GM11168 (cell line): ENCODE measurements around the gene RASAL2.

Experiments
- in situ Hi-C: fragments of 300-500 bp; cut with MboI; formaldehyde crosslinking; loops from one replicate; pipeline ENCODE4 v1.12.0; 2022; ENCODE audit warnings: low sequenced_read_pairs; ENCODE audit not compliant: unreplicated experiment

The RASAL2 gene

GRCh38 chr1:178470411-178470960 is 376.6 kb downstream of the RASAL2 start:
- in situ Hi-C loops: no loop called here

GRCh38 chr1:178472531-178472930 is 378.6 kb downstream of the RASAL2 start:
- in situ Hi-C loops: no loop called here

- in situ Hi-C loops: no loop called here
Measured at GRCh38 chr1:178477373-178477772, 383.5 kb downstream of the RASAL2 start.

GRCh38 chr1:178477841-178478240 is 383.9 kb downstream of the RASAL2 start:
- in situ Hi-C loops: no loop called here

GRCh38 chr1:178483251-178483957 is 389.5 kb downstream of the RASAL2 start:
- in situ Hi-C loops: no loop called here

GRCh38 chr1:178484698-178485225 is 390.9 kb downstream of the RASAL2 start:
- in situ Hi-C loops: no loop called here

GRCh38 chr1:178485541-178485981 is 391.7 kb downstream of the RASAL2 start:
- in situ Hi-C loops: no loop called here

GRCh38 chr1:178486100-178487069 is 392.5 kb downstream of the RASAL2 start:
- in situ Hi-C loops: no loop called here

GRCh38 chr1:178487070-178487615 is 393.2 kb downstream of the RASAL2 start:
- in situ Hi-C loops: no loop called here

GRCh38 chr1:178488393-178488792 is 394.5 kb downstream of the RASAL2 start:
- in situ Hi-C loops: no loop called here

- in situ Hi-C loops: no loop called here
Measured at GRCh38 chr1:178489399-178489798, 395.5 kb downstream of the RASAL2 start.

GRCh38 chr1:178490136-178490535 is 396.2 kb downstream of the RASAL2 start:
- in situ Hi-C loops: no loop called here

- in situ Hi-C loops: no loop called here
Measured at GRCh38 chr1:178490967-178491366, 397.1 kb downstream of the RASAL2 start.

- in situ Hi-C loops: no loop called here
Measured at GRCh38 chr1:178491721-178492120, 397.8 kb downstream of the RASAL2 start.

GRCh38 chr1:178492341-178492740 is 398.4 kb downstream of the RASAL2 start:
- in situ Hi-C loops: no loop called here

- in situ Hi-C loops: no loop called here
Measured at GRCh38 chr1:178493301-178493741, 399.4 kb downstream of the RASAL2 start.

GRCh38 chr1:178494569-178494971 is 400.7 kb downstream of the RASAL2 start:
- in situ Hi-C loops: no loop called here

GRCh38 chr1:178495158-178495557 is 401.3 kb downstream of the RASAL2 start:
- in situ Hi-C loops: no loop called here

- in situ Hi-C loops: no loop called here
Measured at GRCh38 chr1:178495741-178496409, 402.0 kb downstream of the RASAL2 start.
